ENCODE data around the gene NKAIN4.

DNA sequence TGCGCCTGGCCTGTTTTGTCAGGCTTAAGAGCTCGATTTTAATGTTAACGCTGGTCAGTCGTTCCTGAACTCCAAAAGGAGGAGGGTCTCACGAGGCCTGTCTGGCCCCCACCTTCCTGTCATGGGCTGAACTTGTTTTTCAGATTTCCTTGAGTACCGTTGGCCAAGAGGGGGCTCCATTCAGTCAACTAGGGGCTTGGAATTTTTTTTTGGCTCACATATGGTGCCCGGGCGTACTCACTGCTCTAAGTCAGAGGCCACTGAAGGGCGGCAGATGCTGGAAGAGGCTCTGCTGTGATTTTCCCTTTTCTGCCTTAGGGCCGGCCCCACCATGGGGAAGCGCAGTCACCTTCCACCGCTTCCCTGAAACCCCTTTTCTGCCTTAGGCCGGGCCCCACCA, 25.5 kb downstream of the NKAIN4 start:
- TF ChIP-seq, protein P1, sequence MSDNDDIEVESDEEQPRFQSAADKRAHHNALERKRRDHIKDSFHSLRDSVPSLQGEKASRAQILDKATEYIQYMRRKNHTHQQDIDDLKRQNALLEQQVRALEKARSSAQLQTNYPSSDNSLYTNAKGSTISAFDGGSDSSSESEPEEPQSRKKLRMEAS (IDR thresholded peaks at IDR 0.05), result no peak
- TF ChIP-seq TEAD4 (IDR thresholded peaks at IDR 0.05) (no peak), RAD21 (IDR thresholded peaks at IDR 0.05; ENCODE audit: low read depth) (no peak), ZBTB7A (IDR thresholded peaks at IDR 0.05; ENCODE audit: low read depth) (no peak), YY1 (IDR thresholded peaks at IDR 0.05; ENCODE audit: low read depth) (no peak), CREB1 (IDR thresholded peaks at IDR 0.05; ENCODE audit: low read depth) (no peak), TCF12 (IDR thresholded peaks at IDR 0.05; ENCODE audit: low read depth) (no peak)
